K562 (cell line): ENCODE measurements around the gene RNF166. TPM values are rescaled to one million over a fixed set of nuclear protein-coding genes. Genes with fewer than 3 reads are reported as not detected.

Source experiments
- ATAC-seq: fragments of 200-7000 bp; cut with Tn5 transposase; 3 replicates; pipeline ENCODE4 v1.9.1; 2020; ENCODE audit warnings: moderate library complexity
- BruUV-seq: library from RNA; stranded (reverse); fragments of 400-500 nt; replicated peaks from 2 replicates; lab custom pipeline; 2021; lab: Mats Ljungman, UMichigan
- CTCF ChIA-PET: fragments of 300-600 bp; formaldehyde crosslinking; extraction: SDS; loops from one replicate; lab custom pipeline; 2021; ENCODE audit warnings: low intra/inter-chr PET ratio; lab: Yijun Ruan, JAX
- POLR2A ChIA-PET: fragments of 300-600, 350-650 bp; sonication (Branson Sonifier 250); formaldehyde crosslinking; extraction: SDS; loops from one replicate; lab custom pipeline; 2021; ENCODE audit warnings: antibody characterized with exemption, inconsistent platforms; lab: Yijun Ruan, JAX
- DNase-seq, 4 experiments: peaks; one replicate each; pipeline versions ENCODE4 v3.0.0 to v3.0.0-alpha.2; 2011 to 2018; ENCODE audit warnings: low spot score in 3 of 4, mixed read lengths in 3 of 4; ENCODE audit errors: extremely low read depth in 1 of 4
- FAIRE-seq: peaks from 2 replicates; lab custom pipeline; 2011; peaks lifted over from hg19 to GRCh38; lab: Jason Lieb, UNC
- H2AFZ ChIP-seq: 2 replicates; pipeline ENCODE4 v1.6.0; 2011; ENCODE audit warnings: low read depth, low read length, control low read depth, inconsistent platforms
- H3K27ac ChIP-seq: fragments of 200-600 bp; 3 replicates; pipeline ENCODE4 v1.8.0; 2011; ENCODE audit warnings: low read depth, mild to moderate bottlenecking, control low read depth, inconsistent platforms, low read length, moderate library complexity, mixed read lengths; ENCODE audit errors: extremely low read depth
- H3K27me3 ChIP-seq, 2 experiments: fragments of 300-600 bp in 1 of 2; 2 replicates in 1 of 2; 3 replicates in 1 of 2; pipeline versions ENCODE4 v1.6.0 to v1.8.0; 2011; ENCODE audit warnings: inconsistent platforms in 2 of 2, low read length in 2 of 2, mild to moderate bottlenecking in 1 of 2, mixed read lengths in 1 of 2, moderate library complexity in 1 of 2; ENCODE audit not compliant: control insufficient read depth in 2 of 2, insufficient read depth in 2 of 2
- H3K36me3 ChIP-seq: fragments of 300-600 bp; 3 replicates; pipeline ENCODE4 v1.8.0; 2011; ENCODE audit warnings: mild to moderate bottlenecking, low read length, inconsistent platforms; ENCODE audit not compliant: control insufficient read depth, insufficient read depth
- H3K4me1 ChIP-seq, 2 experiments: fragments of 200-600 bp in 1 of 2; replicated peaks in 1 of 2; 2 replicates in 1 of 2; 3 replicates in 1 of 2; pipeline versions ENCODE4 v1.5.1 to v1.8.0; 2011; ENCODE audit warnings: inconsistent platforms in 2 of 2, low read length in 2 of 2, mild to moderate bottlenecking in 1 of 2, mixed read lengths in 1 of 2, moderate library complexity in 1 of 2; ENCODE audit not compliant: control insufficient read depth in 2 of 2, insufficient read depth in 2 of 2
- H3K4me2 ChIP-seq: 2 replicates; pipeline ENCODE4 v1.6.1; 2011; ENCODE audit warnings: low read length, control low read depth, inconsistent platforms, mixed read lengths; ENCODE audit not compliant: insufficient read depth
- H3K4me3 ChIP-seq: fragments of 200-600 bp; sonication (generic), shearing (Covaris generic); 2 replicates; pipeline ENCODE4 v1.5.1; 2016; ENCODE audit warnings: control low read depth, inconsistent platforms
- H3K79me2 ChIP-seq: fragments of 200-600 bp; 3 replicates; pipeline ENCODE4 v1.8.0; 2011; ENCODE audit warnings: low read length, inconsistent platforms; ENCODE audit not compliant: control insufficient read depth, insufficient read depth
- H3K9ac ChIP-seq, 2 experiments: 2 replicates each; pipeline versions ENCODE4 v1.6.0 to v1.6.1; 2011; ENCODE audit warnings: low read depth in 2 of 2, low read length in 2 of 2, control low read depth in 1 of 2, inconsistent platforms in 1 of 2, mild to moderate bottlenecking in 1 of 2, mixed read lengths in 1 of 2; ENCODE audit not compliant: insufficient read depth in 1 of 2
- H3K9me1 ChIP-seq: one replicate; pipeline ENCODE4 v1.6.0; 2011; ENCODE audit warnings: inconsistent platforms, mild to moderate bottlenecking, low read length, moderate library complexity; ENCODE audit not compliant: control insufficient read depth, insufficient read depth
- H3K9me3 ChIP-seq: replicated peaks from 2 replicates; pipeline ENCODE4 v1.5.1; 2011; ENCODE audit warnings: low read depth, low read length, inconsistent platforms; ENCODE audit not compliant: control insufficient read depth, insufficient read depth
- H4K20me1 ChIP-seq: replicated peaks from 2 replicates; pipeline ENCODE4 v1.6.1; 2011; ENCODE audit warnings: low read length, inconsistent platforms, mixed read lengths; ENCODE audit not compliant: control insufficient read depth, insufficient read depth
- CBFA2T3 ChIP-seq: fragments of 450-650 bp; IDR thresholded peaks from 2 replicates; pipeline ENCODE4 v1.6.1; 2017
- HDAC2 ChIP-seq: fragments of 450-650 bp; IDR thresholded peaks from 2 replicates; pipeline ENCODE4 v1.6.1; 2016; ENCODE audit warnings: mild to moderate bottlenecking
- ILF3 ChIP-seq: fragments of 450-650 bp; IDR thresholded peaks from 2 replicates; pipeline ENCODE4 v1.6.1; 2018; ENCODE audit warnings: antibody characterized with exemption, mild to moderate bottlenecking, moderate library complexity, borderline replicate concordance
- POLR2A ChIP-seq: fragments of 450-650 bp; conservative IDR thresholded peaks from 2 replicates; pipeline ENCODE4 v1.6.1; 2016
- POLR2G ChIP-seq: fragments of 200-400 bp; formaldehyde crosslinking; IDR thresholded peaks from 2 replicates; pipeline ENCODE4 v1.6.1; 2017; ENCODE audit warnings: low read depth, mild to moderate bottlenecking, antibody characterized with exemption, low read length, moderate library complexity
- RBFOX2 ChIP-seq: fragments of 200-400 bp; formaldehyde crosslinking; IDR thresholded peaks from 2 replicates; pipeline ENCODE4 v1.6.1; 2017; ENCODE audit warnings: low read depth, mild to moderate bottlenecking, low read length, moderate library complexity
- TGIF2 ChIP-seq: sonication (generic); formaldehyde crosslinking; IDR thresholded peaks from 2 replicates; pipeline ENCODE4 v1.8.1; 2022; ENCODE audit warnings: mild to moderate bottlenecking, missing genetic modification reagents, moderate library complexity
- ZNF668 ChIP-seq: fragments of 250-450 bp; sonication (Bioruptor Pico); IDR thresholded peaks from 2 replicates; pipeline ENCODE4 v1.8.0; 2022; ENCODE audit warnings: mild to moderate bottlenecking, inconsistent platforms
- WGBS: fragments of 100-300 bp; shearing (Covaris generic); methylation state at CpG from one replicate; pipeline ENCODE4 v1.1.6; 2016; ENCODE audit warnings: low coverage, mixed read lengths; ENCODE audit not compliant: insufficient coverage; ENCODE audit errors: missing lambda C conversion rate; 5-methylcytosine and 5-hydroxymethylcytosine counted together
- in situ Hi-C: fragments of 300-500 bp; cut with MboI; formaldehyde crosslinking; loops from 4 replicates; pipeline ENCODE4 v1.15.0; 2018; ENCODE audit warnings: inconsistent platforms, mixed read lengths
- intact Hi-C: fragments of 100-400 bp; cut with micrococcal nuclease; formaldehyde crosslinking; loops from 2 replicates; pipeline ENCODE4 v1.14.2; 2022
- polyA plus RNA-seq, 8 experiments: library from polyadenylated mRNA; depleted of rRNA in 4 of 8; stranded (reverse) in 5 of 8; unstranded in 3 of 8; fragments of >200 nt; fragmentation: Nextera tagmentation in 2 of 8; fragmentation: Illumina TruSeq in 1 of 8; extraction: Ambion mirVana in 2 of 8; extraction: Trizol in 1 of 8; gene quantifications; 2 replicates each; pipeline versions ENCODE4 v1.2.1 to v1.2.3, GENCODE V29; 2011 to 2014; ENCODE audit warnings: inconsistent platforms in 1 of 8, missing spikeins in 1 of 8
- total RNA-seq, 7 experiments: library from RNA; depleted of rRNA in 6 of 7; stranded (reverse); fragments of >200 nt in 6 of 7; fragmentation: Illumina TruSeq in 2 of 7; extraction: Trizol in 2 of 7; gene quantifications; 2 replicates each; pipeline versions ENCODE4 v1.2.1 to v1.2.3, GENCODE V29; 2011 to 2021; ENCODE audit warnings: low replicate concordance in 1 of 7

The RNF166 gene
- total and polyA plus RNA-seq, 9 of the 15 experiments (the other 6 are each of a cell fraction or from before 2014, with no cell fraction given), result 0.56 to 60.3 (median 19.5) TPM

- Histone ChIP-seq H3K27me3 (no peaks in the 10 kb centered on the region), H3K36me3 (peaks cover 3% of the 10 kb centered on the region; the same call in 1 of the 3 replicates), H3K4me2 (no peak overlapping the region), H3K79me2 (no peaks in the 10 kb centered on the region), H3K9me1 (no peaks in the 10 kb centered on the region), H3K9me3 (no peaks in the 10 kb centered on the region), H3K4me3 (no peak overlapping the region), H3K9ac (no peak overlapping the region), H3K27ac (no peak overlapping the region), H4K20me1 (no peaks in the 10 kb centered on the region; the same call in 1 of the 2 replicates), H3K4me1 (peaks cover 0 to 43% of the 10 kb centered on the region in 2 experiments; a peak in 2 of 5 replicates), H2AFZ (no peak overlapping the region)
- ATAC-seq (no peak), DNase-seq (no peak), FAIRE-seq (no peak)
- WGBS, result 67% methylated on average over 13 of the region's 13 CpGs
- ChIA-PET POLR2A (interaction anchor here (0.7 to 1.8 kb wide), 3 partner anchors 15 to 132 kb away, joined by 3 to 10 read pairs (median 4); partner anchors contain the start of gene MVD), CTCF (no interaction called here)
- intact Hi-C loops, result no loop called here
- in situ Hi-C loops, result no loop called here
- no peak for TF ChIP-seq ZNF668 (CRISPR knock-in tag)
- TF ChIP-seq CBFA2T3, result no peak
- TF ChIP-seq TGIF2, result no peak
- TF ChIP-seq ILF3, result no peak
- BruUV-seq, result no TSS peak
These were observed 28.5 kb downstream of the RNF166 start for GRCh38 chr16:88677721-88678120.

GRCh38 chr16:88676502-88677242 is 29.5 kb downstream of the RNF166 start:
- Histone ChIP-seq H3K4me1 (peaks cover 0 to 45% of the 10 kb centered on the region in 2 experiments; a peak in 2 of 5 replicates), H3K4me3 (no peak overlapping the region), H3K9me1 (no peaks in the 10 kb centered on the region)
- no peak for FAIRE-seq
- TF ChIP-seq RBFOX2 (peak; percentile 31; the same call in 1 of the 2 replicates), POLR2G (peak; percentile 59), HDAC2 (no peak), POLR2A (0 out of 2 replicates have a peak, but pooled peaks have one; percentile 4)
- TF ChIP-seq, all 486 proteins: peak for 3
- Histone ChIP-seq H3K9ac (peak overlapping the region in 1 of 2 experiments; percentile 76; a peak in 2 of 4 replicates), H3K79me2 (no peaks in the 10 kb centered on the region), H3K27ac (no peak overlapping the region), H3K27me3 (no peaks in the 10 kb centered on the region), H3K9me3 (no peaks in the 10 kb centered on the region), H2AFZ (no peak overlapping the region), H4K20me1 (no peaks in the 10 kb centered on the region; the same call in 1 of the 2 replicates), H3K4me2 (no peak overlapping the region), H3K36me3 (peaks cover 3% of the 10 kb centered on the region; the same call in 1 of the 3 replicates)
- ATAC-seq (no peak), DNase-seq (no peak)
- in situ Hi-C loops, result no loop called here
- ChIA-PET POLR2A (interaction anchor here (0.6 kb wide), 1 partner anchor 17 kb away, joined by 3 read pairs; no protein-coding TSS in a partner anchor), CTCF (no interaction called here)
- intact Hi-C loops, result no loop called here
- no TSS peak for BruUV-seq
- 69% methylated on average over 20 of the region's 22 CpGs for WGBS
